NT2/D1 (cell line): ENCODE measurements around the gene IFNA14.
"Not testable (repeated sequence)": the region's sequence is repeated elsewhere in the genome, so short reads cannot be mapped to it uniquely, and the experiment has no call there.

Source experiments
- DNase-seq: peaks from one replicate; pipeline ENCODE4 v3.0.0-alpha.2; 2011; ENCODE audit warnings: low read depth, low spot score
- H3K27me3 ChIP-seq: 2 replicates; pipeline ENCODE4 v1.6.0; 2011; ENCODE audit warnings: mild to moderate bottlenecking; ENCODE audit not compliant: insufficient read length, insufficient read depth
- H3K36me3 ChIP-seq: 2 replicates; pipeline ENCODE4 v1.6.1; 2011; ENCODE audit warnings: mild to moderate bottlenecking, low read length, mixed read lengths; ENCODE audit not compliant: insufficient read depth, insufficient read length
- H3K4me1 ChIP-seq: 2 replicates; pipeline ENCODE4 v1.5.1; 2011; ENCODE audit not compliant: insufficient read depth, insufficient read length
- H3K4me3 ChIP-seq: 2 replicates; pipeline ENCODE4 v1.5.1; 2011; ENCODE audit warnings: low read depth; ENCODE audit not compliant: insufficient read length
- H3K9ac ChIP-seq: 2 replicates; pipeline ENCODE4 v1.6.0; 2011; ENCODE audit warnings: low read depth; ENCODE audit not compliant: insufficient read length
- H3K9me3 ChIP-seq: 2 replicates; pipeline ENCODE4 v1.5.1; 2011; ENCODE audit warnings: mild to moderate bottlenecking, low read length; ENCODE audit not compliant: insufficient read depth
- SUZ12 ChIP-seq: IDR thresholded peaks from 2 replicates; pipeline ENCODE4 v1.6.1; 2011; ENCODE audit not compliant: insufficient read length, insufficient read depth; ENCODE audit errors: extremely low read depth
- YY1 ChIP-seq: IDR thresholded peaks from 2 replicates; pipeline ENCODE4 v1.6.1; 2011; ENCODE audit not compliant: insufficient read length, insufficient read depth
- ZNF274 ChIP-seq: IDR thresholded peaks from 2 replicates; pipeline ENCODE4 v1.6.1; 2011; ENCODE audit warnings: mild to moderate bottlenecking, low read depth, low read length

Gene IFNA14

GRCh38 chr9:21210311-21210710 is 29.5 kb downstream of the IFNA14 start:
- H3K4me1 ChIP-seq, result no peaks in the 10 kb centered on the region
- H3K9ac ChIP-seq, result no peak overlapping the region
- H3K27me3 ChIP-seq, result no peaks in the 10 kb centered on the region
- no peaks in the 10 kb centered on the region for H3K36me3 ChIP-seq
- no peak for DNase-seq
- no peaks in the 10 kb centered on the region for H3K9me3 ChIP-seq
- no peak overlapping the region for H3K4me3 ChIP-seq
- no peak for TF ChIP-seq YY1
- TF ChIP-seq ZNF274, result no peak

GRCh38 chr9:21207043-21207442 is 32.8 kb downstream of the IFNA14 start, which contains the start of gene IFNA10:
TSS of gene IFNA10 (minus strand) at chr9:21207143. CDS start at chr9:21207097, 46 bp downstream.
- H3K4me1 ChIP-seq, H3K36me3 ChIP-seq, H3K9me3 ChIP-seq, DNase-seq, H3K27me3 ChIP-seq, H3K4me3 ChIP-seq, H3K9ac ChIP-seq: not testable (repeated sequence)

- no peak for DNase-seq
- Histone ChIP-seq H3K9me3 (no peaks in the 10 kb centered on the region), H3K36me3 (no peaks in the 10 kb centered on the region), H3K4me3 (no peak overlapping the region), H3K4me1 (no peaks in the 10 kb centered on the region), H3K9ac (no peak overlapping the region), H3K27me3 (no peaks in the 10 kb centered on the region)
- TF ChIP-seq YY1, result no peak
- TF ChIP-seq ZNF274, result no peak
- TF ChIP-seq SUZ12, result no peak
Observed at GRCh38 chr9:21205204-21205603, 34.6 kb downstream of the IFNA14 start.

GRCh38 chr9:21202105-21202504 is 37.7 kb downstream of the IFNA14 start, which contains the start of gene IFNA7:
TSS of gene IFNA7 (minus strand) at chr9:21202205. CDS start at chr9:21202165, 40 bp downstream.
- not testable (repeated sequence) for H3K27me3 ChIP-seq, H3K9me3 ChIP-seq, H3K4me3 ChIP-seq, H3K4me1 ChIP-seq, DNase-seq, H3K36me3 ChIP-seq, H3K9ac ChIP-seq

DNA sequence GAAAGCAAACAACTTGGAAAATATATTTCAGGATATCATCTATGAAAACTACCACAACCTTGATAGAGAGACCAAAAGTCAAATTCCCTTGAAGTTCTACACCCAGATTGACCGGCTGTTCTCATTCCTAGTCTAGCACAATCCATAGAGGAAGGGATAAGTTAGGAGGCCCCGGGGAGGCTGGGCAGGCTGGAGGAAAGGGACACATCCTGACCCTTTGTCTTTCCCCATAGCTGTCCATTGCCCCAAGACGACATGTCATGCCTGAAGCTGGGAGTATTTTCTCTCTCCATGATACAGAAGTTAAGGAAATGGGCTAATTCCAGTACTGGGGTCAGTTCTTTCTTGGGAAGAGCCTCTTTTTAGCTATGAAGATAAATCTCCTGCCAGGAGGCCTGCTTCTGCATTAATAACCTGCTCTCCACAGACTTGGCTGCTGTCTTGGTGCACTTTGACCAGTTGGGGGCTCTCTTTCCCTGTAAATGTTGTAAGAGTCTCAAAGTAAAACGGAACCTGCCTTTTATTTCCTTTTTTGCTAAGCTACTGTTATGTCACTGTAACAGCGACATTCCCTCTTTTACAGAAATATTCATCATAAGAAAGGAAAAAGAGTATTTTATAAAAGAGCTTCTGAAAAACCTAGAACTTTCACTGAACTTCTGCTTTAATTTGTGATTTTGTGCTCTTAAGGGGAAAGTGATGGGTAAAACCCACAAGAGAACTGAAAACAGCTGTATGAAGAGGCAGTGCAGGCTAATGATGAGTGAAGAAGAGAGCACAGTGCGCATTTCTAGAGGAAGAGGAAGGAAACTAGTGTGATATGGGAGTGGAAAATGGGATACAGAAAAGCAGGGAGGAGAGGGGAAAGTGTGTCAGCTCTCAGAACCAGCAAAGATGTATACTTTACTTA is 44.7 kb downstream of the IFNA14 start:
- not testable (repeated sequence) for H3K4me3 ChIP-seq, DNase-seq, H3K4me1 ChIP-seq, H3K9me3 ChIP-seq, H3K36me3 ChIP-seq, H3K27me3 ChIP-seq, H3K9ac ChIP-seq
